HepG2 (cell line): Measurements from ENCODE around the gene NSD1. TPM values are rescaled to one million over a fixed set of nuclear protein-coding genes. Genes with fewer than 3 reads are reported as not detected.
A peak's percentile ranks its signal among the peaks of the same experiment; 100 is the strongest.

Experiments used
- CBX1 ChIP-seq: IDR thresholded peaks from one replicate; pipeline ENCODE4 v1.6.1; 2016; ENCODE audit warnings: antibody characterized with exemption, low read depth
- CBX5 ChIP-seq: sonication (generic); formaldehyde crosslinking; IDR thresholded peaks from 2 replicates; pipeline ENCODE4 v1.4.0; 2020; ENCODE audit warnings: missing genetic modification reagents, borderline replicate concordance
- EZH2 ChIP-seq: conservative IDR thresholded peaks from 2 replicates; pipeline ENCODE4 v1.6.1; 2012; ENCODE audit warnings: mild to moderate bottlenecking, low read depth, low read length, moderate library complexity
- FOXC1 ChIP-seq: sonication (generic); formaldehyde crosslinking; IDR thresholded peaks from 2 replicates; pipeline ENCODE4 v1.8.0; 2022; ENCODE audit warnings: mild to moderate bottlenecking, missing genetic modification reagents, borderline replicate concordance
- HDAC2 ChIP-seq: sonication (generic); formaldehyde crosslinking; IDR thresholded peaks from 2 replicates; pipeline ENCODE4 v1.4.0; 2020; ENCODE audit warnings: missing genetic modification reagents
- KDM3A ChIP-seq: IDR thresholded peaks from 2 replicates; pipeline ENCODE4 v1.6.1; 2018; ENCODE audit warnings: low read depth, missing compliant biosample characterization
- KMT2B ChIP-seq: IDR thresholded peaks from 2 replicates; pipeline ENCODE4 v1.6.1; 2016; ENCODE audit warnings: missing genetic modification reagents, missing compliant biosample characterization
- MEIS2 ChIP-seq: sonication (generic); formaldehyde crosslinking; IDR thresholded peaks from 2 replicates; pipeline ENCODE4 v1.9.0; 2021; ENCODE audit warnings: mild to moderate bottlenecking, missing genetic modification reagents
- PCBP2 ChIP-seq: fragments of 200-400 bp; formaldehyde crosslinking; optimal IDR thresholded peaks from 2 replicates; pipeline ENCODE3; 2018; ENCODE audit warnings: low read length, low read depth; ENCODE audit not compliant: poor library complexity, severe bottlenecking
- PHF20 ChIP-seq: sonication (generic); formaldehyde crosslinking; IDR thresholded peaks from 2 replicates; pipeline ENCODE4 v1.5.0; 2020; ENCODE audit warnings: mild to moderate bottlenecking, missing genetic modification reagents
- PHF5A ChIP-seq: IDR thresholded peaks from one replicate; pipeline ENCODE4 v1.6.1; 2018; ENCODE audit warnings: low read depth, missing genetic modification reagents; ENCODE audit not compliant: unreplicated experiment
- RBM22 ChIP-seq: fragments of 200-400 bp; formaldehyde crosslinking; optimal IDR thresholded peaks from 2 replicates; pipeline ENCODE3; 2017; ENCODE audit warnings: mild to moderate bottlenecking, low read length, moderate library complexity
- SOX5 ChIP-seq: IDR thresholded peaks from 2 replicates; pipeline ENCODE4 v1.6.1; 2016; ENCODE audit warnings: borderline replicate concordance
- SP1 ChIP-seq, 2 experiments: fragments of 450-650 bp in 1 of 2; sonication (generic) in 1 of 2; formaldehyde crosslinking in 1 of 2; IDR thresholded peaks; 2 replicates each; pipeline versions ENCODE4 v1.4.0 to v1.6.1; 2016 to 2020; ENCODE audit warnings: missing genetic modification reagents in 1 of 2
- SRSF9 ChIP-seq: fragments of 200-400 bp; formaldehyde crosslinking; IDR thresholded peaks from 2 replicates; pipeline ENCODE4 v1.6.1; 2018; ENCODE audit warnings: borderline replicate concordance, mild to moderate bottlenecking, low read depth, low read length; ENCODE audit not compliant: insufficient read depth, poor library complexity, severe bottlenecking
- TBX3 ChIP-seq: fragments of 450-650 bp; IDR thresholded peaks from 2 replicates; pipeline ENCODE4 v1.6.1; 2017; ENCODE audit warnings: antibody characterized with exemption, mild to moderate bottlenecking, inconsistent platforms, borderline replicate concordance
- TEAD2 ChIP-seq: sonication (generic); formaldehyde crosslinking; IDR thresholded peaks from 2 replicates; pipeline ENCODE4 v1.9.0; 2021; ENCODE audit warnings: missing genetic modification reagents
- ZBTB1 ChIP-seq: sonication (generic); formaldehyde crosslinking; IDR thresholded peaks from 2 replicates; pipeline ENCODE4 v1.4.0; 2020; ENCODE audit warnings: missing genetic modification reagents, borderline replicate concordance
- ZBTB4 ChIP-seq: sonication (generic); formaldehyde crosslinking; IDR thresholded peaks from 2 replicates; pipeline ENCODE4 v1.4.0; 2020; ENCODE audit warnings: missing genetic modification reagents, mild to moderate bottlenecking, borderline replicate concordance
- ZFP41 ChIP-seq: sonication (generic); formaldehyde crosslinking; IDR thresholded peaks from 2 replicates; pipeline ENCODE4 v1.4.0; 2020; ENCODE audit warnings: mild to moderate bottlenecking, missing genetic modification reagents, borderline replicate concordance
- ZFYVE20 ChIP-seq: sonication (generic); formaldehyde crosslinking; IDR thresholded peaks from 2 replicates; pipeline ENCODE4 v1.8.0; 2023; ENCODE audit warnings: low read depth, mild to moderate bottlenecking, moderate library complexity, missing genetic modification reagents, borderline replicate concordance
- ZNF136 ChIP-seq: sonication (generic); formaldehyde crosslinking; IDR thresholded peaks from 2 replicates; pipeline ENCODE4 v1.8.1; 2022; ENCODE audit warnings: low read depth, mild to moderate bottlenecking, moderate library complexity, missing genetic modification reagents
- ZUFSP ChIP-seq: sonication (generic); formaldehyde crosslinking; IDR thresholded peaks from 2 replicates; pipeline ENCODE4 v1.9.0; 2021; ENCODE audit warnings: missing genetic modification reagents, mild to moderate bottlenecking, borderline replicate concordance
- polyA plus RNA-seq, 8 experiments: library from polyadenylated mRNA; depleted of rRNA in 3 of 8; stranded (reverse) in 7 of 8; unstranded in 1 of 8; fragments of >200 nt; fragmentation: Illumina TruSeq in 4 of 8; extraction: Trizol in 4 of 8; gene quantifications; 2 replicates each; pipeline versions ENCODE4 v1.2.1 to v1.2.3, GENCODE V29; 2011 to 2016; ENCODE audit warnings: low read depth in 4 of 8, missing spikeins in 1 of 8, mixed read lengths in 1 of 8; ENCODE audit not compliant: insufficient read depth in 1 of 8
- total RNA-seq, 5 experiments: library from RNA; depleted of rRNA; stranded (reverse); fragments of >200 nt; fragmentation: Illumina TruSeq; extraction: Trizol; gene quantifications; 2 replicates each; pipeline ENCODE4 v1.2.3, GENCODE V29; 2016; ENCODE audit warnings: low read depth in 1 of 5

The NSD1 gene
- total and polyA plus RNA-seq, 2 of the 13 experiments (the other 11 are each of a cell fraction or from before 2014, with no cell fraction given), result 0.01 to 0.09 TPM

- no peak for TF ChIP-seq SP1 (IDR thresholded peaks at IDR 0.05)
- TF ChIP-seq SP1 (CRISPR knock-in tag; IDR thresholded peaks at IDR 0.05), result peak; percentile 87; the same call in 1 of the 2 replicates
- no peak for TF ChIP-seq ZBTB1 (CRISPR knock-in tag)
- no peak for TF ChIP-seq KDM3A
- TF ChIP-seq CBX5, result no peak
- TF ChIP-seq KMT2B (CRISPR knock-in tag), result no peak; the same call in 1 of the 2 replicates
- no peak for TF ChIP-seq ZFP41 (CRISPR knock-in tag)
- TF ChIP-seq TBX3, result no peak
- no peak for TF ChIP-seq SRSF9
- TF ChIP-seq PHF20 (CRISPR knock-in tag), result 0 out of 2 replicates have a peak, but pooled peaks have one; percentile 21
- TF ChIP-seq FOXC1 (CRISPR knock-in tag), result peak; percentile 75; the same call in 1 of the 2 replicates
- no peak for TF ChIP-seq ZUFSP
- peak; percentile 42 for TF ChIP-seq HDAC2 (CRISPR knock-in tag)
- TF ChIP-seq PHF5A (CRISPR knock-in tag), result no peak
- TF ChIP-seq TEAD2 (CRISPR knock-in tag), result no peak
- no peak for TF ChIP-seq ZNF136 (CRISPR knock-in tag)
- TF ChIP-seq EZH2, result no peak
- TF ChIP-seq ZFYVE20, result no peak
- peak; percentile 76 for TF ChIP-seq RBM22
- no peak for TF ChIP-seq CBX1
- no peak for TF ChIP-seq SOX5 (CRISPR knock-in tag)
- peak; percentile 13; the same call in 1 of the 2 replicates for TF ChIP-seq MEIS2 (CRISPR knock-in tag)
- TF ChIP-seq PCBP2, result no peak
- TF ChIP-seq ZBTB4 (CRISPR knock-in tag), result no peak
These were observed 178.4 kb downstream of the NSD1 start, which contains the start of gene MXD3 (continued) for GRCh38 chr5:177311723-177312648.
